T-helper 17 cell (primary cell): ENCODE results near the gene NELFE. TPM values are rescaled to one million over a fixed set of nuclear protein-coding genes. Genes with fewer than 3 reads are reported as not detected.
"Not testable (repeated sequence)": the region's sequence is repeated elsewhere in the genome, so short reads cannot be mapped to it uniquely, and the experiment has no call there.

Experiments used
- ATAC-seq: fragments of 150-1000 bp; cut with Tn5 transposase; 2 replicates; pipeline ENCODE4 v1.10.0; 2021; ENCODE audit warnings: mild to moderate bottlenecking, moderate library complexity
- DNase-seq, 3 donors: peaks; one replicate each; pipeline versions ENCODE4 v3.0.0 to v3.0.0-alpha.2; 2020 to 2021
- H3K9me3 ChIP-seq: one replicate; pipeline ENCODE4 v1.7.0; 2013; ENCODE audit warnings: low read length, mild to moderate bottlenecking; ENCODE audit not compliant: control insufficient read depth, poor library complexity, severe bottlenecking
- H3K27ac Mint-ChIP-seq: one replicate; pipeline ENCODE4 v1.8.0; 2022; ENCODE audit warnings: mild to moderate bottlenecking, moderate library complexity, mixed read lengths
- H3K27me3 Mint-ChIP-seq: one replicate; pipeline ENCODE4 v1.8.0; 2022; ENCODE audit warnings: mixed read lengths
- H3K36me3 Mint-ChIP-seq: one replicate; pipeline ENCODE4 v1.8.0; 2022; ENCODE audit warnings: low read depth, mixed read lengths
- H3K4me1 Mint-ChIP-seq: one replicate; pipeline ENCODE4 v1.8.0; 2022; ENCODE audit warnings: mild to moderate bottlenecking, mixed read lengths
- H3K4me3 Mint-ChIP-seq: one replicate; pipeline ENCODE4 v1.8.0; 2022; ENCODE audit warnings: mild to moderate bottlenecking, moderate library complexity, mixed read lengths
- total RNA-seq, 4 donors: library from RNA in 2 of 4; stranded (reverse) in 2 of 4; gene quantifications; one replicate each; pipeline ENCODE4 v1.2.3 and lab custom pipeline; 2022 to 2026

Gene NELFE, protein sequence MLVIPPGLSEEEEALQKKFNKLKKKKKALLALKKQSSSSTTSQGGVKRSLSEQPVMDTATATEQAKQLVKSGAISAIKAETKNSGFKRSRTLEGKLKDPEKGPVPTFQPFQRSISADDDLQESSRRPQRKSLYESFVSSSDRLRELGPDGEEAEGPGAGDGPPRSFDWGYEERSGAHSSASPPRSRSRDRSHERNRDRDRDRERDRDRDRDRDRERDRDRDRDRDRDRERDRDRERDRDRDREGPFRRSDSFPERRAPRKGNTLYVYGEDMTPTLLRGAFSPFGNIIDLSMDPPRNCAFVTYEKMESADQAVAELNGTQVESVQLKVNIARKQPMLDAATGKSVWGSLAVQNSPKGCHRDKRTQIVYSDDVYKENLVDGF
- total RNA-seq (10 to 100 TPM; 45.8 to 46.2 TPM), total RNA-seq (lab: John Stamatoyannopoulos, UW) (48.9 to 62.3 reads per million in 2 donors)

DNA sequence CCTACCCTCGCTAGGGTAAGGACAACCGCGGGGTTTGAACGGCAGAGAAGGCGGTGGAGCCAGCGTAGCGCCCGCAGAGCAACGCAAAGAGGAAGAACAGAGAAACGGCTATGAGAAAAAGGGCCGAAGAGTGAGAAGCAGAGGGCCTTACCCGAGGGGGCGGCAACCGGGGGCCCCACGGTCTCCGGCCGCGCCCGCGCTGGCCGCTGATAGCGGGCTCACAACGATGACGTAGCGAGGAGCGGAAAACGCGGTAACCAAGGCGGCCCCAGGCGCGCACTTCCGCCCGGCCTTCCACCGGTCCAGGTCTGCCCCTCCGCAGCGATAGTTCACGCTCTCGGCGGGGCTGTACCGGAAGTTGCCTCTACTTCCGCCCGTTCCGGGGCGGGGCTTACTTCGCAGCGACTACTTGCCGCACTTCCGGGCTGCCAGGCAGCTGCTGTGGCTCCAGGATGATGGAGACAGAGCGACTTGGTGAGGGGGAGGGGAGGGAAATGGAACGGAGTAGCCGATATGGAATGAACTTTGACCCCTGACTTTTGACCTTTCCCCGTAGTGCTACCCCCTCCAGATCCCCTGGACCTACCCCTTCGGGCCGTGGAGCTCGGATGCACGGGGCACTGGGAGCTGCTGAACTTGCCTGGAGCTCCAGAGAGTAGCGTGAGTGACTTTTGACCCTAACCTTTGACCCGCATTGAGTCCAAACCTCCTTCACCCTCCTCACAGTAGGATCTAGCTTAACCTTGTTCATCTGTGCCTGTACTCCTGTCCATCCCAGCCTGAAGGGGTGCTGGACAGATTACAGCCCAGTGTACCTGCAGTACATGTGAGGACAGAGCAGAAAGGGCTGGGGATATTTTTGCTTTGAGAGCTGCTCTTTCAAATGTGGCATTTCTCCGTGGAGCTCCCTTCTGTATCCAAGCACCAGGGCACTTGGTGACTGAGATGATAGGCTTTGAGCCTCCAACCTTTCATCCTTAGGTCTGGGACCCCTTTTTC lies at the start of gene NELFE, which contains the start of gene SKIC2:
TSS of gene NELFE (minus strand) at position 231 of the 999 bp plus-strand sequence. CDS start 525 bp downstream, outside the sequence.
TSS of gene SKIC2 (plus strand) at position 435 of the 999 bp plus-strand sequence. CDS start at position 453, 18 bp downstream.
- Mint-ChIP-seq H3K27me3 (no peaks in the 10 kb centered on the region), H3K4me1 (peaks cover 20% of the 10 kb centered on the region), H3K36me3 (peaks cover 9% of the 10 kb centered on the region), H3K27ac (peak within 1 kb of the TSS; percentile 97), H3K4me3 (peak within 1 kb of the TSS; percentile 96)
- H3K9me3 ChIP-seq, result no peaks in the 10 kb centered on the region
- DNase-seq (peak; percentile 96 to 97 (median 97)), ATAC-seq (peak; percentile 98)

- H3K9me3 ChIP-seq, H3K4me1 Mint-ChIP-seq, H3K4me3 Mint-ChIP-seq, H3K36me3 Mint-ChIP-seq, H3K27me3 Mint-ChIP-seq, DNase-seq, H3K27ac Mint-ChIP-seq, ATAC-seq: not testable (repeated sequence)
Observed at GRCh38 chr6:32008037-32008436, 49.3 kb upstream of the NELFE start.

GRCh38 chr6:32007086-32007485 lies 48.3 kb upstream of the NELFE start:
- ATAC-seq, H3K9me3 ChIP-seq, H3K27me3 Mint-ChIP-seq, DNase-seq, H3K4me3 Mint-ChIP-seq, H3K4me1 Mint-ChIP-seq, H3K27ac Mint-ChIP-seq, H3K36me3 Mint-ChIP-seq: not testable (repeated sequence)

DNA sequence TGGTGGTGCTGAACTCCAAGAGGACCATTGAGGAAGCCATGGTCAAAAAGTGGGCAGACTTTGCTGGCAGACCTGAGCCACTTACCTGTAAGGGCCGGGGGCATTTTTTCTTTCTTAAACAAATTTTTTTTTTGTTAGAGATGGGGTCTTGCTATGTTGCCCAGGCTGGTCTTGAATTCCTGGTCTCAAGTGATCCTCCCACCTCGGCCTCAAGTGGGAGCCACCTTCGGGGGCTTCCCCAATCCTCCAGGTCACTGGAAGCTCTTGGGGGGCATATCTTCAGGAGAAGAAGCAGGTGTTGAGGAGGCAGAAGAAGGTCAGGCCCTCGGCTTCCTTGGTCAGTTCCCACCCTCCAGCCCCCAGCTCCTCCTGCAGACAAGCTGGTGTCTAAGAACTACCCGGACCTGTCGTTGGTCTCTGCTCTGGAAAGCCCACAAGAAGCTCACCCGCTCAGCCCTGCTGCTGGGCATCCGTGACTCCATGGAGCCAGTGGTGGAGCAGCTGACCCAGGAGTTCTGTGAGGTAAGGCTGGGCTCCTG lies 47.3 kb upstream of the NELFE start:
- not testable (repeated sequence) for H3K27me3 Mint-ChIP-seq, ATAC-seq, H3K9me3 ChIP-seq, DNase-seq, H3K4me1 Mint-ChIP-seq, H3K4me3 Mint-ChIP-seq, H3K27ac Mint-ChIP-seq, H3K36me3 Mint-ChIP-seq

- H3K4me3 Mint-ChIP-seq, H3K27me3 Mint-ChIP-seq, H3K36me3 Mint-ChIP-seq, ATAC-seq, H3K4me1 Mint-ChIP-seq, H3K27ac Mint-ChIP-seq, H3K9me3 ChIP-seq, DNase-seq: not testable (repeated sequence)
Observed at GRCh38 chr6:32005538-32005880, 46.7 kb upstream of the NELFE start.

GRCh38 chr6:32004864-32005537 lies 46.2 kb upstream of the NELFE start:
- not testable (repeated sequence) for DNase-seq, H3K9me3 ChIP-seq, H3K27ac Mint-ChIP-seq, H3K27me3 Mint-ChIP-seq, H3K36me3 Mint-ChIP-seq, H3K4me3 Mint-ChIP-seq, H3K4me1 Mint-ChIP-seq
- ATAC-seq, result peak; percentile 83

DNA sequence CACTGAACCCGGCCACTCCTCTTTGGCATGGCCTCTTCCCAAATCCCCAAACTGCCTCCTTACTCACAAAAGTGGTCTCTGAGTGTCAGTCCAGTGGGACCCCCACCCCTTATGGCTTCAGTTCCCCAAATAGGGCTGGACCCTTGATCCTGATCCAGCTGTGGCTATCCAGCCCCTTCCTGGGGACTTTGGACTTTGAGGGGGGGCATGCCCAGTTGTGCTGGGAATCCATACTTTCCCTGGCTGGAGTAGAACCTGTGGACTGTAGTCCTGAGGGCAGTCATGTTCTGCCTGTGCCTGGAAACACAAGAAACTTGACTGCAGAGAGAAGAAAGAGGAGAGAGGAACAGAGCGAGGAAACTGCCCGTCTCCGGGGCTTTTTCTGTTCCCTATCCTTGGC lies 45.6 kb upstream of the NELFE start:
- not testable (repeated sequence) for H3K27ac Mint-ChIP-seq

DNA sequence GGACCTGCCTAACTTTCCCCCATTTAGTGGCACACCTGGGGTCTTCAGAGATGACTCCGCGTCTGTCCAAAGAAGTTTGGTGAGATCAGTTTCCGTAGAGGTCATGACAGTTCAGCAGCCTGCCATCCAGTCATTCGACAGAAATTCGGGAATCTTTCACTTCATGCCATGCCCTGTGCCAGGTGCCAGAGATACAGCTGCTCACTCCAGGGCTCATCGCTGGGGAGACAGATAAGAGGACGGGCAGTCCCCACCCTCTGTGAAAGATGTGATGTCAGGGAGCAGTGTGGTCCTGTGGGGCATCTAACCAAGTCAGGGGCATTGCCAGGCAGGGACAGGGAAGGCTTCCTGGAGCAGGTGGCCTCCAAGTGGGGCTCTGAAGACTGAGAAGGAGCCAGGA lies 44.5 kb upstream of the NELFE start:
- H3K9me3 ChIP-seq, DNase-seq, H3K36me3 Mint-ChIP-seq, ATAC-seq, H3K27ac Mint-ChIP-seq, H3K4me1 Mint-ChIP-seq, H3K27me3 Mint-ChIP-seq, H3K4me3 Mint-ChIP-seq: not testable (repeated sequence)

More for the DNA sequence above, 45.6 kb upstream of the NELFE start:
- H3K36me3 Mint-ChIP-seq, DNase-seq, H3K4me1 Mint-ChIP-seq, H3K9me3 ChIP-seq, H3K27me3 Mint-ChIP-seq, H3K4me3 Mint-ChIP-seq, ATAC-seq: not testable (repeated sequence)

GRCh38 chr6:32002546-32003268 lies 43.9 kb upstream of the NELFE start:
- DNase-seq, H3K36me3 Mint-ChIP-seq, H3K4me3 Mint-ChIP-seq, H3K9me3 ChIP-seq, ATAC-seq, H3K27ac Mint-ChIP-seq, H3K27me3 Mint-ChIP-seq, H3K4me1 Mint-ChIP-seq: not testable (repeated sequence)

- DNase-seq, H3K36me3 Mint-ChIP-seq, H3K4me1 Mint-ChIP-seq, ATAC-seq, H3K9me3 ChIP-seq, H3K27ac Mint-ChIP-seq, H3K4me3 Mint-ChIP-seq, H3K27me3 Mint-ChIP-seq: not testable (repeated sequence)
Observed at GRCh38 chr6:31996385-31996784, 37.6 kb upstream of the NELFE start.

DNA sequence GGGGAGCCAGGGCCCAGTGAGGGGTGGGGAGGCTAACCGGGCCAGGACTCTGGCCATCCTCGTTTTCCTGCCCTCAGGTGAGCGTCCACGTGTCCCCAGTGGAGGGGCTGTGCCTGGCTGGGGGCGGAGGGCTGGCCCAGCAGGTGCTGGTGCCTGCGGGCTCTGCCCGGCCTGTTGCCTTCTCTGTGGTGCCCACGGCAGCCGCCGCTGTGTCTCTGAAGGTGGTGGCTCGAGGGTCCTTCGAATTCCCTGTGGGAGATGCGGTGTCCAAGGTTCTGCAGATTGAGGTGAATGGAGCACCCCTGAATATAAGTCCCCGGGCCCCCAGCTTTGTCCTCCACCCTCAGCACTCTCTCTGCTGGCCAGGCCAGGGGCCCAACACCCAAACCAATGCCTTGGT lies 35.6 kb upstream of the NELFE start:
- not testable (repeated sequence) for H3K9me3 ChIP-seq, H3K36me3 Mint-ChIP-seq, H3K27ac Mint-ChIP-seq, H3K4me3 Mint-ChIP-seq, H3K4me1 Mint-ChIP-seq, ATAC-seq, H3K27me3 Mint-ChIP-seq, DNase-seq

DNA sequence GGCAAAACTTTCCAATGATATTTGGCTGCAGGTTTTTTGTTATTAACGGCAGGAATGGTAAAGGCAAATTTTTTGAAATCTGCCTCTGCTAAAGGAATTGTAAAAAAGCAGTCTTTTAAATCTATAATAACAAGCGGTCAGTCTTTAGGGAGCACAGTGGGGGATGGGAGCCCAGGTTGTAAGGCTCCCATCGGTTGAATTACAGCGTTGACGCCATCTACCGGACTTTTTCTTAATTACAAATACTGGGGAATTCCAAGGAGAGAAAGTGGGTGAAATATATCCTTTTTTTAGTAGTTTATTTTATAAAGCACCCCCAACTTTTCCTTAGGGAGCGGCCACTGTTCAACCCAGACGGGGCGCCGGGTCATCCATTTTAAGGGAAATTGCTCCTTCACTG lies 30.6 kb upstream of the NELFE start:
- H3K27ac Mint-ChIP-seq, H3K27me3 Mint-ChIP-seq, DNase-seq, H3K4me3 Mint-ChIP-seq, H3K4me1 Mint-ChIP-seq, H3K36me3 Mint-ChIP-seq, H3K9me3 ChIP-seq, ATAC-seq: not testable (repeated sequence)
